ENCODE results near the gene MTMR3.

GRCh38 chr22:30044881-30045493 is 162.0 kb downstream of the MTMR3 start:
- TF ChIP-seq EZH2 (IDR thresholded peaks at IDR 0.05; ENCODE audit: insufficient read depth, poor library complexity, severe bottlenecking) (no peak), EZH2phosphoT487 (IDR thresholded peaks at IDR 0.05; ENCODE audit: insufficient read depth, low read depth) (no peak)

Data from GM23248 (cell line).